ENCODE data around the gene TPH2.

- TF ChIP-seq EZH2 (IDR thresholded peaks at IDR 0.05; ENCODE audit: insufficient read depth, poor library complexity, severe bottlenecking) (no peak), EZH2phosphoT487 (IDR thresholded peaks at IDR 0.05; ENCODE audit: insufficient read depth, low read depth) (no peak)
These were observed 91.6 kb downstream of the TPH2 start for GRCh38 chr12:72030277-72030676.
